PC-3 (cell line): Measurements from ENCODE around the gene PLXNA4.

Experiments
- CTCF ChIP-seq: fragments of 300-600 bp; sonication (generic); conservative IDR thresholded peaks from 2 replicates; pipeline ENCODE4 v1.5.1; 2017; ENCODE audit warnings: antibody characterized with exemption, low read depth, mild to moderate bottlenecking, low read length
- EZH2 ChIP-seq: fragments of 300-600 bp; sonication (generic); IDR thresholded peaks from one replicate; pipeline ENCODE4 v1.6.1; 2017; ENCODE audit warnings: antibody characterized with exemption, mild to moderate bottlenecking, low read length; ENCODE audit not compliant: unreplicated experiment

- no peak for TF ChIP-seq EZH2
- no peak for TF ChIP-seq CTCF
These were observed 42.4 kb downstream of the PLXNA4 start for GRCh38 chr7:132533916-132534315.
